Measurements from ENCODE around the gene GANC.

- TF ChIP-seq CTCF (IDR thresholded peaks at IDR 0.05; ENCODE audit: insufficient read depth, low read depth, low read length) (no peak), EZH2 (IDR thresholded peaks at IDR 0.05; ENCODE audit: insufficient read depth, low read length) (no peak)
Measured at GRCh38 chr15:42233107-42233506, 39.9 kb upstream of the GANC start.
